ENCODE measurements around the gene ETFB. TPM values are rescaled to one million over a fixed set of nuclear protein-coding genes. Genes with fewer than 3 reads are reported as not detected.

Gene ETFB
- total RNA-seq, 1 experiment from 2014 or later, result 140 TPM

DNA sequence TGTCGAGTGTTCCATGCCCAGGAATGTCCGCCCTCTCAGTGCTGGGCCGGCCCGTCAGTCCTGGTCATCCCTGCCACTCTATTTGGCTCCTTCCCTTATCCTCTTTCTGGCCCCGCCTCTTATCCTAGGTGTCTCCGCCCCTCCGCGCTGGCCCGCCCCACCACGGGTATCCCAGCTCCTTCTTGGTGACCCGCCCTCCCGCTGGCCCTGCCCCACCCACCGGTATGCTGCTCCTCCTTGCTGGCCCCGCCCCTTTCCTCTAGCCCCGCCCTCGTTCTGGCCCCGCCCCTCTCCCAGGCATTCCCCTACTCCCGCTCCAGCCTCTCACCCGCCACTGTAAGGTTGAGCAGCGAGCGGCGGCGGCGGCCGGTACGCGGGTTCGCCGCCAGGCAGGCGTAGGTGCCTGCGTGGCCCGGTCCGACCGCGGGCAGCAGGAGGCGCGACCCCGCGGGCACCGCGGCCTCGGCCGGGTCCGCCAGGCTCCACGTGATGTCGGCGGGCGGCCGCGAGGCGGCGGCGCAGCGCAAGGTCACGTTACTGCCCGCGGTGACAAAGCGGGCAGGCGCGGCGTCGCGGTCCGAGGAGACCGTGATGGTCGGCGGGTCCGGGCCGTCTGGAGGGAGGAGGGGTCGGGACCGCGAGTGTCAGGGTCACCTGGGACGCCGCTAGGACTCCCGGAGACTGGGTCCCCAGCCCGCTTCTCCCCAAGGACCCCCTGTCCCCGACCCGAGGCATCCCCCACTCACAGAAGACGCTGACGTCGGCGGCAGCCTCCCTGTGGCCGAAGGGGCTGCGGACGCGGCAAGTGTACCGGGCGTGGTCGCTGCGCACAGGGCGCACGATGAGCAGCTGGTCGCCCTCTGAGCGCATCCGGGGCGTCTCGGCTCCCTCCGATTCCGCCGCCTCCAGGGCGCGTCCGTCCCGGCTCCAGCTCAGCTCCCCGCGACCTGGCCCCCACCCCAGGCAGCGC lies 26.2 kb downstream of the ETFB start:
- peak overlapping the region; percentile 65 for H3K27ac ChIP-seq (ENCODE audit: low read depth, low read length)
- no peak for TF ChIP-seq YY1 (IDR thresholded peaks at IDR 0.05; ENCODE audit: extremely low read depth, insufficient replicate concordance, low read depth, low read length)
- peak; percentile 38; the same call in 1 of the 2 replicates for TF ChIP-seq SP1 (IDR thresholded peaks at IDR 0.05; ENCODE audit: low read depth)
- TF ChIP-seq, protein P1, sequence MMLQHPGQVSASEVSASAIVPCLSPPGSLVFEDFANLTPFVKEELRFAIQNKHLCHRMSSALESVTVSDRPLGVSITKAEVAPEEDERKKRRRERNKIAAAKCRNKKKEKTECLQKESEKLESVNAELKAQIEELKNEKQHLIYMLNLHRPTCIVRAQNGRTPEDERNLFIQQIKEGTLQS (IDR thresholded peaks at IDR 0.05), result no peak
- TF ChIP-seq, protein P2, sequence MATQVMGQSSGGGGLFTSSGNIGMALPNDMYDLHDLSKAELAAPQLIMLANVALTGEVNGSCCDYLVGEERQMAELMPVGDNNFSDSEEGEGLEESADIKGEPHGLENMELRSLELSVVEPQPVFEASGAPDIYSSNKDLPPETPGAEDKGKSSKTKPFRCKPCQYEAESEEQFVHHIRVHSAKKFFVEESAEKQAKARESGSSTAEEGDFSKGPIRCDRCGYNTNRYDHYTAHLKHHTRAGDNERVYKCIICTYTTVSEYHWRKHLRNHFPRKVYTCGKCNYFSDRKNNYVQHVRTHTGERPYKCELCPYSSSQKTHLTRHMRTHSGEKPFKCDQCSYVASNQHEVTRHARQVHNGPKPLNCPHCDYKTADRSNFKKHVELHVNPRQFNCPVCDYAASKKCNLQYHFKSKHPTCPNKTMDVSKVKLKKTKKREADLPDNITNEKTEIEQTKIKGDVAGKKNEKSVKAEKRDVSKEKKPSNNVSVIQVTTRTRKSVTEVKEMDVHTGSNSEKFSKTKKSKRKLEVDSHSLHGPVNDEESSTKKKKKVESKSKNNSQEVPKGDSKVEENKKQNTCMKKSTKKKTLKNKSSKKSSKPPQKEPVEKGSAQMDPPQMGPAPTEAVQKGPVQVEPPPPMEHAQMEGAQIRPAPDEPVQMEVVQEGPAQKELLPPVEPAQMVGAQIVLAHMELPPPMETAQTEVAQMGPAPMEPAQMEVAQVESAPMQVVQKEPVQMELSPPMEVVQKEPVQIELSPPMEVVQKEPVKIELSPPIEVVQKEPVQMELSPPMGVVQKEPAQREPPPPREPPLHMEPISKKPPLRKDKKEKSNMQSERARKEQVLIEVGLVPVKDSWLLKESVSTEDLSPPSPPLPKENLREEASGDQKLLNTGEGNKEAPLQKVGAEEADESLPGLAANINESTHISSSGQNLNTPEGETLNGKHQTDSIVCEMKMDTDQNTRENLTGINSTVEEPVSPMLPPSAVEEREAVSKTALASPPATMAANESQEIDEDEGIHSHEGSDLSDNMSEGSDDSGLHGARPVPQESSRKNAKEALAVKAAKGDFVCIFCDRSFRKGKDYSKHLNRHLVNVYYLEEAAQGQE (IDR thresholded peaks at IDR 0.05; ENCODE audit: low read depth), result no peak
- peak; percentile 90 for TF ChIP-seq MAX (IDR thresholded peaks at IDR 0.05)
- TF ChIP-seq EZH2 (IDR thresholded peaks at IDR 0.05), result no peak
- TF ChIP-seq POLR2AphosphoS5 (IDR thresholded peaks at IDR 0.05; ENCODE audit: low read depth, low read length), result peak; percentile 75
- TF ChIP-seq ZNF274 (IDR thresholded peaks at IDR 0.05; ENCODE audit: low read depth, low read length), result no peak
- no peak for TF ChIP-seq TCF7L2 (IDR thresholded peaks at IDR 0.05; ENCODE audit: borderline replicate concordance, extremely low read depth, insufficient read depth, insufficient read length)
- TF ChIP-seq CTCF (IDR thresholded peaks at IDR 0.05 in 2 of 3, conservative IDR thresholded peaks at IDR 0.05 in 1 of 3; ENCODE audit: borderline replicate concordance in 1 of 3, insufficient read depth in 1 of 3, low read depth in 2 of 3, low read length in 2 of 3), result 0 out of 6 replicates have a peak, but pooled peaks of 2 of the 3 experiments have one; percentile 1 to 9
- no peak for TF ChIP-seq EZH2phosphoT487 (IDR thresholded peaks at IDR 0.05; ENCODE audit: borderline replicate concordance)
- no peak for TF ChIP-seq CEBPB (IDR thresholded peaks at IDR 0.05; ENCODE audit: low read depth)
- no peak for TF ChIP-seq EGR1 (IDR thresholded peaks at IDR 0.05; ENCODE audit: low read depth)
- peak; percentile 62 for TF ChIP-seq POLR2A (IDR thresholded peaks at IDR 0.05; ENCODE audit: borderline replicate concordance, extremely low read depth, insufficient read depth, insufficient read length)
- no peak for TF ChIP-seq SIN3A (IDR thresholded peaks at IDR 0.05; ENCODE audit: low read depth)
- TF ChIP-seq ELF1 (IDR thresholded peaks at IDR 0.05; ENCODE audit: borderline replicate concordance, low read depth), result no peak
- no peak for TF ChIP-seq SRF (IDR thresholded peaks at IDR 0.05; ENCODE audit: low read depth)
- no peak for TF ChIP-seq FOSL1 (IDR thresholded peaks at IDR 0.05; ENCODE audit: low read depth)
- TF ChIP-seq ZFX (IDR thresholded peaks at IDR 0.05), result no peak
- TF ChIP-seq JUND (IDR thresholded peaks at IDR 0.05), result no peak
- 0 out of 2 replicates have a peak, but pooled peaks have one; percentile 5 for TF ChIP-seq CBX3 (IDR thresholded peaks at IDR 0.05; ENCODE audit: low read depth)

More for the DNA sequence above, 26.2 kb downstream of the ETFB start:
- intact Hi-C loops (cut with micrococcal nuclease), result loop anchor here (1.0 kb wide), 5 partner anchors 27 to 317 kb away; no protein-coding TSS in a partner anchor
- no peaks in the 10 kb centered on the region for H3K79me2 ChIP-seq (ENCODE audit: insufficient read depth, low read length)
- H3K9ac ChIP-seq (ENCODE audit: low read length), result peak overlapping the region; percentile 70
- no peaks in the 10 kb centered on the region for H3K27me3 ChIP-seq (ENCODE audit: insufficient read depth, low read length)
- peak overlapping the region; percentile 54 to 67 for H3K4me3 ChIP-seq (replicated peaks in 1 of 2; ENCODE audit: low read depth in 1 of 2, low read length in 2 of 2)
- H3K9me3 ChIP-seq (ENCODE audit: control insufficient read depth in 1 of 2, insufficient read depth in 1 of 2, low read depth in 1 of 2, low read length in 2 of 2), result no peaks in the 10 kb centered on the region
- ChIA-PET CTCF (interaction anchor here (0.6 to 1.6 kb wide), 14 partner anchors 9 to 321 kb away, joined by 3 to 21 read pairs (median 7); no protein-coding TSS in a partner anchor), POLR2A (interaction anchor here (0.6 to 1.7 kb wide), 8 partner anchors 9 to 231 kb away, joined by 3 to 12 read pairs (median 4); partner anchors contain the start of gene ZNF175), RAD21 (ENCODE audit: low non-redundant PET in 1 of 2, low total read pairs in 2 of 2, uncharacterized antibody in 2 of 2, unreplicated experiment in 2 of 2) (interaction anchor here (0.8 to 1.3 kb wide), 4 partner anchors 27 to 100 kb away, joined by 3 to 7 read pairs (median 4); no protein-coding TSS in a partner anchor)
- H4K20me1 ChIP-seq (ENCODE audit: insufficient read depth), result no peaks in the 10 kb centered on the region
- H3K9me2 ChIP-seq (ENCODE audit: insufficient read depth), result no peaks in the 10 kb centered on the region
- peak overlapping the region; percentile 90 for H3K4me2 ChIP-seq (ENCODE audit: low read length)
- H3K4me1 ChIP-seq (ENCODE audit: control insufficient read depth in 1 of 2, insufficient read depth in 2 of 2, low read length in 2 of 2), result peaks cover 5 to 45% of the 10 kb centered on the region in 2 experiments; a peak in 3 of 4 replicates
- ATAC-seq (peak; percentile 87), DNase-seq (ENCODE audit: low read depth, low spot score) (peak; percentile 91)
- BruUV-seq (replicated peaks), result no TSS peak
- H3K36me3 ChIP-seq (ENCODE audit: control insufficient read depth in 1 of 2, insufficient read depth in 2 of 2, low read length in 2 of 2), result no peaks in the 10 kb centered on the region; a peak in 2 of 4 replicates
- H2AFZ ChIP-seq (ENCODE audit: low read depth, low read length, poor library complexity, severe bottlenecking), result peak overlapping the region; percentile 95

Data from HCT116 (cell line).